ENCODE data around the gene ISLR.
A peak's percentile ranks its signal among the peaks of the same experiment; 100 is the strongest.

The ISLR gene

GRCh38 chr15:74213858-74214284, 40.4 kb downstream of the ISLR start:
- no peak for DNase-seq

- DNase-seq = no peak
Measured at GRCh38 chr15:74214324-74215021, 41.0 kb downstream of the ISLR start.

GRCh38 chr15:74215958-74216357, 42.4 kb downstream of the ISLR start:
- no peak for DNase-seq

GRCh38 chr15:74216949-74217348, 43.4 kb downstream of the ISLR start:
- DNase-seq = no peak

GRCh38 chr15:74217907-74218885, 44.7 kb downstream of the ISLR start:
- DNase-seq = peak in 1 of 2 experiments; percentile 23

GRCh38 chr15:74220475-74221248, 47.2 kb downstream of the ISLR start:
- peak; percentile 49 to 67 for DNase-seq

- DNase-seq = no peak
Measured at GRCh38 chr15:74221399-74222239, 48.1 kb downstream of the ISLR start.

GRCh38 chr15:74222240-74223119, 49.0 kb downstream of the ISLR start:
- no peak for DNase-seq

- no peak for DNase-seq
Measured at GRCh38 chr15:74225928-74226327, 52.4 kb downstream of the ISLR start.

Data from NCI-H187 (cell line).